A549 treated with CpdA at 1 μM for 4 hours (cell line): ENCODE measurements around the gene MYOG. TPM values are rescaled to one million over a fixed set of nuclear protein-coding genes. Genes with fewer than 3 reads are reported as not detected.

Experiments
- total RNA-seq: library from RNA; stranded (reverse); fragments of 200-300 nt; extraction: Qiagen RNA extraction; gene quantifications from 5 replicates; pipeline ENCODE4 v1.2.3, GENCODE V29; 2022; ENCODE audit warnings: low read depth

The MYOG gene
- total RNA-seq, result not detected in 5 replicates

GRCh38 chr1:203085528-203086406, at the start of gene MYOG:
TSS of gene MYOG (minus strand) at chr1:203086012. CDS start at chr1:203085961, 51 bp downstream.

GRCh38 chr1:203127666-203128430, 42.0 kb upstream of the MYOG start, which contains the start of gene ADORA1:
TSS of gene ADORA1 (plus strand) at chr1:203127726. CDS start at chr1:203128842, 1,116 bp downstream.

Other genes with a start within 250 kb of the MYOG start
- gene RABIF, start 196.9 kb downstream of the MYOG start, total RNA-seq, result 13.3 to 15.8 TPM (median 14.7 TPM) in 5 replicates
- gene KLHL12, start 158.8 kb downstream of the MYOG start, total RNA-seq, result 15.8 to 18.5 TPM (median 17.0 TPM) in 5 replicates
- 60.5 to 70.1 TPM (median 66.6 TPM) in 5 replicates for gene ADIPOR1, start 127.7 kb downstream of the MYOG start, total RNA-seq
- 20.5 to 24.0 TPM (median 22.3 TPM) in 5 replicates for gene CYB5R1, start 118.8 kb downstream of the MYOG start, total RNA-seq
- 46.3 to 53.9 TPM (median 52.6 TPM) in 5 replicates for gene TMEM183A, start 78.6 kb downstream of the MYOG start, total RNA-seq
- 0.25 to 1.1 TPM (median 0.34 TPM) in 5 replicates for gene PPFIA4, start 59.5 kb downstream of the MYOG start, total RNA-seq
- 0.80 to 1.3 TPM (median 1.2 TPM) in 5 replicates for gene ADORA1, start 41.7 kb upstream of the MYOG start, total RNA-seq
- not detected in 5 replicates for gene MYBPH, start 89.8 kb upstream of the MYOG start, total RNA-seq
- gene CHI3L1, start 100.7 kb upstream of the MYOG start, total RNA-seq, result not detected in 5 replicates
- not detected in 5 replicates for gene CHIT1, start 143.7 kb upstream of the MYOG start, total RNA-seq
- gene BTG2, start 219.5 kb upstream of the MYOG start, total RNA-seq, result 10.2 to 12.7 TPM (median 12.3 TPM) in 5 replicates